WTC11 (cell line): ENCODE results near the gene XPR1.

Experiments
- CREM ChIP-seq: sonication (generic); formaldehyde crosslinking; IDR thresholded peaks from 2 replicates; pipeline ENCODE4 v1.8.1; 2022; ENCODE audit warnings: mild to moderate bottlenecking, missing genetic modification reagents, moderate library complexity
- FOXK1 ChIP-seq: sonication (generic); formaldehyde crosslinking; IDR thresholded peaks from 2 replicates; pipeline ENCODE4 v1.8.0; 2022; ENCODE audit warnings: mild to moderate bottlenecking, moderate library complexity, missing genetic modification reagents
- MXD4 ChIP-seq: fragments of 250-450 bp; sonication (Bioruptor Pico); IDR thresholded peaks from 2 replicates; pipeline ENCODE4 v1.8.0; 2021; ENCODE audit warnings: mild to moderate bottlenecking, moderate library complexity, borderline replicate concordance
- NR2C2 ChIP-seq: sonication (generic); formaldehyde crosslinking; IDR thresholded peaks from 2 replicates; pipeline ENCODE4 v1.8.0; 2022; ENCODE audit warnings: mild to moderate bottlenecking, missing genetic modification reagents
- TEAD1 ChIP-seq: sonication (generic); formaldehyde crosslinking; IDR thresholded peaks from 2 replicates; pipeline ENCODE4 v1.8.0; 2022; ENCODE audit warnings: mild to moderate bottlenecking, missing genetic modification reagents
- TP53 ChIP-seq: sonication (generic); formaldehyde crosslinking; IDR thresholded peaks from 2 replicates; pipeline ENCODE4 v1.8.1; 2023; ENCODE audit warnings: mild to moderate bottlenecking, missing genetic modification reagents
- ZNF121 ChIP-seq: sonication (generic); formaldehyde crosslinking; IDR thresholded peaks from 2 replicates; pipeline ENCODE4 v1.8.0; 2023; ENCODE audit warnings: missing genetic modification reagents
- ZNF263 ChIP-seq: sonication (generic); formaldehyde crosslinking; IDR thresholded peaks from 2 replicates; pipeline ENCODE4 v1.8.1; 2022; ENCODE audit warnings: low read depth, mild to moderate bottlenecking, moderate library complexity, missing genetic modification reagents
- TF ChIP-seq, protein P1 (sequence below): fragments of 200-600 bp; IDR thresholded peaks from 2 replicates; pipeline ENCODE4 v1.8.0; 2022; ENCODE audit warnings: antibody characterized with exemption
- TF ChIP-seq, protein P2 (sequence below): sonication (generic); formaldehyde crosslinking; IDR thresholded peaks from 2 replicates; pipeline ENCODE4 v1.8.1; 2022; ENCODE audit warnings: low read depth, mild to moderate bottlenecking, moderate library complexity, missing genetic modification reagents, borderline replicate concordance
- TF ChIP-seq, protein P3 (sequence below): sonication (generic); formaldehyde crosslinking; IDR thresholded peaks from 2 replicates; pipeline ENCODE4 v1.8.0; 2022; ENCODE audit warnings: mild to moderate bottlenecking, missing genetic modification reagents
- TF ChIP-seq, protein P4 (sequence below): sonication (generic); formaldehyde crosslinking; IDR thresholded peaks from 2 replicates; pipeline ENCODE4 v1.8.1; 2022; ENCODE audit warnings: missing genetic modification reagents, borderline replicate concordance

DNA sequence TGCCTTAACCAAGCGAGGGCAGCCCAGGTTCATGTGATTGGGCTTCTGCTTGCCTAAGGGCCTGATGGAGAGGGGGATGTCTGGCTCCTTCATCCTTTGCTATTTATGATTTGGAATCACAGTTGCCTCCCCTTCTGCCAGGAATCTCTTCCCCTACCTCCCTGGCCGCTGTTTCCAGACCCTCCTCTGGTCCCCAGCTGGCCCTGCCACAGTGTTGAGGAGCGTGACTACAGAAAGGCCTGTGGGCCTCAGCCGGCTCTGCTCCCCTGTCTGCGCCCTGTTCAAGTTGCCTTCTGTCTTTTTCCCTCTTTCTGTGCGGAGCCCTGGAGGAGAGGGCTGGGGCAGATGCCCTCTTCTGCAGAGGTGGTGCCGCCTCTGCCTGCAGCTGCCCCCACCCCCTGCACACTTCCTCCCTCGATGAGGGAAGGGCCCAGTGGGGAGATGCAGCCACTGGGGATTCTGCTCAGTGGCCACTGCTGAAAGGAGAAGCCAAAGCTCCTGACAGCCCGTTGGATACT is 287.4 kb downstream of the XPR1 start:
- TF ChIP-seq NR2C2 (CRISPR knock-in tag) = no peak
- TF ChIP-seq, protein P1, sequence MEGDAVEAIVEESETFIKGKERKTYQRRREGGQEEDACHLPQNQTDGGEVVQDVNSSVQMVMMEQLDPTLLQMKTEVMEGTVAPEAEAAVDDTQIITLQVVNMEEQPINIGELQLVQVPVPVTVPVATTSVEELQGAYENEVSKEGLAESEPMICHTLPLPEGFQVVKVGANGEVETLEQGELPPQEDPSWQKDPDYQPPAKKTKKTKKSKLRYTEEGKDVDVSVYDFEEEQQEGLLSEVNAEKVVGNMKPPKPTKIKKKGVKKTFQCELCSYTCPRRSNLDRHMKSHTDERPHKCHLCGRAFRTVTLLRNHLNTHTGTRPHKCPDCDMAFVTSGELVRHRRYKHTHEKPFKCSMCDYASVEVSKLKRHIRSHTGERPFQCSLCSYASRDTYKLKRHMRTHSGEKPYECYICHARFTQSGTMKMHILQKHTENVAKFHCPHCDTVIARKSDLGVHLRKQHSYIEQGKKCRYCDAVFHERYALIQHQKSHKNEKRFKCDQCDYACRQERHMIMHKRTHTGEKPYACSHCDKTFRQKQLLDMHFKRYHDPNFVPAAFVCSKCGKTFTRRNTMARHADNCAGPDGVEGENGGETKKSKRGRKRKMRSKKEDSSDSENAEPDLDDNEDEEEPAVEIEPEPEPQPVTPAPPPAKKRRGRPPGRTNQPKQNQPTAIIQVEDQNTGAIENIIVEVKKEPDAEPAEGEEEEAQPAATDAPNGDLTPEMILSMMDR = no peak
- TF ChIP-seq, protein P2, sequence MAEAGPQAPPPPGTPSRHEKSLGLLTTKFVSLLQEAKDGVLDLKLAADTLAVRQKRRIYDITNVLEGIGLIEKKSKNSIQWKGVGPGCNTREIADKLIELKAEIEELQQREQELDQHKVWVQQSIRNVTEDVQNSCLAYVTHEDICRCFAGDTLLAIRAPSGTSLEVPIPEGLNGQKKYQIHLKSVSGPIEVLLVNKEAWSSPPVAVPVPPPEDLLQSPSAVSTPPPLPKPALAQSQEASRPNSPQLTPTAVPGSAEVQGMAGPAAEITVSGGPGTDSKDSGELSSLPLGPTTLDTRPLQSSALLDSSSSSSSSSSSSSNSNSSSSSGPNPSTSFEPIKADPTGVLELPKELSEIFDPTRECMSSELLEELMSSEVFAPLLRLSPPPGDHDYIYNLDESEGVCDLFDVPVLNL (CRISPR knock-in tag) = no peak
- TF ChIP-seq, protein P3, sequence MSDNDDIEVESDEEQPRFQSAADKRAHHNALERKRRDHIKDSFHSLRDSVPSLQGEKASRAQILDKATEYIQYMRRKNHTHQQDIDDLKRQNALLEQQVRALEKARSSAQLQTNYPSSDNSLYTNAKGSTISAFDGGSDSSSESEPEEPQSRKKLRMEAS (CRISPR knock-in tag) = no peak
- no peak for TF ChIP-seq ZNF263 (CRISPR knock-in tag)
- no peak for TF ChIP-seq ZNF121 (CRISPR knock-in tag)
- TF ChIP-seq CREM (CRISPR knock-in tag) = no peak
- no peak for TF ChIP-seq MXD4 (CRISPR knock-in tag)
- no peak for TF ChIP-seq TP53 (CRISPR knock-in tag)
- no peak for TF ChIP-seq TEAD1 (CRISPR knock-in tag)
- TF ChIP-seq FOXK1 = no peak
- TF ChIP-seq, protein P4, sequence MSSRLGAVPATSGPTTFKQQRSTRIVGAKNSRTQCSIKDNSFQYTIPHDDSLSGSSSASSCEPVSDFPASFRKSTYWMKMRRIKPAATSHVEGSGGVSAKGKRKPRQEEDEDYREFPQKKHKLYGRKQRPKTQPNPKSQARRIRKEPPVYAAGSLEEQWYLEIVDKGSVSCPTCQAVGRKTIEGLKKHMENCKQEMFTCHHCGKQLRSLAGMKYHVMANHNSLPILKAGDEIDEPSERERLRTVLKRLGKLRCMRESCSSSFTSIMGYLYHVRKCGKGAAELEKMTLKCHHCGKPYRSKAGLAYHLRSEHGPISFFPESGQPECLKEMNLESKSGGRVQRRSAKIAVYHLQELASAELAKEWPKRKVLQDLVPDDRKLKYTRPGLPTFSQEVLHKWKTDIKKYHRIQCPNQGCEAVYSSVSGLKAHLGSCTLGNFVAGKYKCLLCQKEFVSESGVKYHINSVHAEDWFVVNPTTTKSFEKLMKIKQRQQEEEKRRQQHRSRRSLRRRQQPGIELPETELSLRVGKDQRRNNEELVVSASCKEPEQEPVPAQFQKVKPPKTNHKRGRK (CRISPR knock-in tag) = no peak
